ENCODE measurements around the gene CSRP3.

CSRP3 gene

GRCh38 chr11:19225581-19225980 lies 23.8 kb upstream of the CSRP3 start:
- DNase-seq (ENCODE audit: low read depth in 3 of 3, low spot score in 1 of 3) = no peak

DNA sequence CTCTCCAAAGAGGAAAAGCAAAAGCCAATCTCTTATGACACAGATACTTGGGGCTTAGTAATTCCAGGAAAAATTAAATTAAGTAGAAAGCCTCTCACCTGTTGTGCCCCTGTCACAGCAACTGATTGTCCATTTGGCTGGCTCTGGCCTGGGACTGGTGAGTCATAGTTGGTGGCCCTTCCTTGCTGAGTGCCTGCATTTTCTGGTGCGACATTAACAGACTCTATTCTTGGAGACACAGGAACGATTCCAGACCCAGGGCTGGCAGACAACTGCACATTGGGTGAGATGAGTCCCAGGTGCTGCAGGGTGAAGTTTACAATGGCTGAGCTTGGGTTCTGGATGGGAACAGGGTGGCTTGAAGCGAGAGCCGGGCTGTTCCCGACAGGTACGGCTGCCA lies 23.3 kb upstream of the CSRP3 start:
- no peak for DNase-seq (ENCODE audit: low read depth in 3 of 3, low spot score in 1 of 3)

GRCh38 chr11:19220903-19221724 lies 19.3 kb upstream of the CSRP3 start:
- DNase-seq (ENCODE audit: low read depth in 3 of 3, low spot score in 1 of 3) = no peak

DNA sequence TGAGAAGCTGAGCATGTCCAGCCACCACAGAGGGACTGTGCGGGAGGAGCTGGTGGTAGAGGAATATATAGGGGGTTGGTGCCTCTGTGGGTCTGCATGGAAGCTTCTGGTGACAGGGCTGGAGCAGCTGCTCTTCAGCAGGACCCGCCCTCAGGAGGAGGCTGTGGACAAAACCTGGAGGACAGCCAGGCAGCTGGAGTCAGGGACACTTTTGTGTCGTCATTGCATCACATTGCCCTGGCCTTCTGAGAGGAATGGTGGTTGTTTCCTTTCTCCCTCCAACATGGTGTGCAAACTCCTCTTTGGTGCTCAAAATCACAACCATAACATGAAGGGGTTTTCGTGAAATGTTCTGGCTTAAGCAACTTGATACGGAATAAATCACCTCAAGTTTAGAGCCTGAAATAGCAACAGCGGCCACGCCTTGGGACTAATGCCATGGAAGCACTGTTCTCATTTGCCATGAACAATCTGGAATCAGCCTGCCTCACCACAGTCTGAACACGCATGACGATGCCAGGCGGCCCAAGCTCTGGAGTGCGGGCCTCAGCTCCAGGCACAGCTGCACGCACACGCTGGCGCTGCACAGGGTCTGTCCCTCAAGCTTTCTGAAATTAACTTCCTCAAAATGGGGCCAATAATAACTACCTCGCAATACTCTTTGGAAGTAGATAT lies 17.1 kb upstream of the CSRP3 start:
- no peak for DNase-seq (ENCODE audit: low read depth in 3 of 3, low spot score in 1 of 3)

- no peak for DNase-seq (ENCODE audit: low read depth in 3 of 3, low spot score in 1 of 3)
These were observed 16.4 kb upstream of the CSRP3 start for GRCh38 chr11:19218216-19218615.

- no peak for DNase-seq (ENCODE audit: low read depth in 3 of 3, low spot score in 1 of 3)
These were observed 15.1 kb upstream of the CSRP3 start for GRCh38 chr11:19216709-19217374.

- no peak for DNase-seq (ENCODE audit: low read depth in 3 of 3, low spot score in 1 of 3)
These were observed 14.2 kb upstream of the CSRP3 start for GRCh38 chr11:19216021-19216420.

GRCh38 chr11:19209617-19210370 lies 8.0 kb upstream of the CSRP3 start:
- DNase-seq (ENCODE audit: low read depth in 3 of 3, low spot score in 1 of 3) = no peak

DNA sequence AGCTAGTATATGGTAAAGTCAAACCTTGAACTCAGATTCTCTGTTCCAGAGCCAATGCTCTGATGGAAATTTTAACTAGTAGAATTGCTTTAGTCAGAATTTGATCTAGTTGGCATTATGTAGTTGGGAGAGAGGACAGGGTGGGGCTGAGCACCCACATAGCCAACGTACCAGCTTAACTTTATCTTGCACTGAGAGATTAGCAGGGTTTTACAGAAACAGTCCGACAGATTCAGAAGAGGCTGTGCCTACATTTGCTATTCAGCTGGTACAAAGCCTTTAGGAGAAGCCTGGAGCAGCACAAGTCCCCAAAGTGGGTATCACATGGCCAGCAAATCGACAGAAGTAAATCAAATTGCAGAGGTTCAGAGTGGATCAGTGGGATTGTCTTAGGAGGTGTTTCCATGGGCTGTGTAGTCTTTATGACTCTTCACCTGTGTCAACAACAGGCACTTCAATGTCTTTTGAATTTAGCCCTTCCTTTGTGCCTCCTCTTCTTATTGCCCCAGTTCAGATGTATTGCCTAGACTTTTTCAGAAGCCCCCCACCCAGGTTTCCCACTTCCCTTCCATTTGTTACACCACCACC lies 7.3 kb upstream of the CSRP3 start:
- no peak for DNase-seq (ENCODE audit: low read depth in 3 of 3, low spot score in 1 of 3)

DNA sequence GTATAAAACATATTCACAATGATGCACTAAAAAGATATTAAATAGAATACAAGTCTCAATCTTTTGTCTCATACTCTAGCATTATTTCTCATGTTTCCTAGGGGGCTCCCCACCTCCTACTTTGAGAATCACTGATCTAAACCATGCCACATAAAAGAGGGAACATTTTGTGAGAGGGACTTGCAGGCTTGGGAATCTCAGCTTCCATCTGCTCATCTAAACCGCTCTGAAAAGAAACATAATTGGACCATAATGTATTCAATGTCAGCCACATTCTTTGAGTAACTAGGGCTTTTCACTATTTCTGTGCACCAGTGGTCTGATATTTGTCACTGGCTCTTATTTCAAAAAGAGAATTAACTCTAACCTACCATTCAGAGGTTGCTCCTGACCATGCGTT lies 6.4 kb upstream of the CSRP3 start:
- no peak for DNase-seq (ENCODE audit: low read depth in 3 of 3, low spot score in 1 of 3)

- no peak for DNase-seq (ENCODE audit: low read depth in 3 of 3, low spot score in 1 of 3)
These were observed 3.1 kb upstream of the CSRP3 start for GRCh38 chr11:19204836-19205235.

DNA sequence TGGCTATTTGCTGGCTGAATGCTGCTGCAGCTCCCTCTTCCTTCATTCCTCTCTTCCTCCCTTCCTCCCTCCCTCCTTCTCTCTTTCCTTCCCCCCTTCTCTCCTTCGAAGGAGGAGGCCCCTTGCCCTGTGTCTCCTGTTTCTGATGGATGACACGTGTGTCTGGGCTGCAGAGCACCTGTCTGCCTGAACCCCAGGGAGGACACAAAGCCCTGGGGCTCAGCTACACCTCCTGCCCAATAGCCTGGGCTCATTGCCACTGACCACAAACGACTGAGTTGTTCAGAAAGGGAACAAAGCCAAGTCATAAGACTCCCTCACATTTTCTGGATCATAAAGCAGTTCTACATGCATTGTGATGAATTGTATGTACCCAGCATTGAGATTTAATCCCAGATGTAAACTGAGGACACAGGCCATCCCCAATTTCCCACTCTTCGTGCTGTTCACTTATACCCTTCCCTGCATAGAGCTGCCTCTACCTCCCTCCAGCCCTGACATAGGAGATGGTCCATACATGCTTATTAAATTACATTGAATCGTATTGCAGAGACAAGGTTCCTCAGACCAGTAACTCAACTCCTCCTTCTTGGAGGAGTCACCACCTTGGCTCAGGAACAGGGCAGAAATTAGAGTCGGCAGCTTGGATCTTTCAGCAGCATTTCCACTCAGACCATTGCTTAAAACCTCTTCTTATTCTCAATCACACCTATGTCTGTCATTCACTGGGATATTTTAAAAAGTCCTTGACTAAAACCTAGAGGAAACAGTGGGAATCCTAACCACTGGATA lies 1.2 kb downstream of the CSRP3 start:
- no peak for DNase-seq (ENCODE audit: low read depth in 3 of 3, low spot score in 1 of 3)

DNA sequence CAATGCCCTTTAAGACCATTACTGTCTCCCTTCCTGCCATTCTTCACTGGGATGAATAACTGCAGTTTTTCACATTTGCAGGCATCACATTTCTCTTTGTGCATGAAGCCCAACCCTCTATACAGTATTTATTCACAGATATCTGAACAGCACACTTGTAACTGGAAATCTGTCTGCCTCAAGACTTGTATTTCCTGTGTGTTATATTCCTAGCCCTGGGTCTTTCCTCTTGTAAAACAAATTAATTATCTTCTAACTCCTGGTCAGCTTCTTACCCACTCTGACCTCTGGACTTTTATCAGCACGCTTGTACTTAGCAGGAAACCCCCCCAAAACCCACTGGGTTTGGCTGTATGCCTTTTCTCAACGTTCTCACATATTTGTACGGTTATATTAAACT lies 2.0 kb downstream of the CSRP3 start:
- no peak for DNase-seq (ENCODE audit: low read depth in 3 of 3, low spot score in 1 of 3)

GRCh38 chr11:19199048-19199447 lies 2.7 kb downstream of the CSRP3 start:
- DNase-seq (ENCODE audit: low read depth in 3 of 3, low spot score in 1 of 3) = no peak

DNA sequence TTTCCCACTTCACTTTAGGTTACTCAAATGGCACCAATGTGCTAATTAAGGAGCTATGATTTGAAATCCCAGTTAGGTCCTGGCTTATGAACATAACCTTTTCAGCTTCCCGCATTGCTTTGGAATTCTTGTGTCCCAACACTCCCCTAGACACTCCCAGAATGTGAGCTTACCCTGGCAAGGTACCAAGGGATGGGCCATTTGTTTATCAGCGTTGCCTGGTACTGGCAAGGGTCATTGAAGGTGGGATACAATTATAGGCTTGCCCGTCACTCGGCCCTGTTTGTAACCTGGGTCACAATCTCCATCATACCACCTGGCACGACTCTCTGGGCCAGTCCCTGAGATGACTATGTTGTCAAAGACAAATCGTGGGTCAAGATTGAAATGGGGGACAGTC lies 5.4 kb downstream of the CSRP3 start:
- no peak for DNase-seq (ENCODE audit: low read depth in 3 of 3, low spot score in 1 of 3)

DNA sequence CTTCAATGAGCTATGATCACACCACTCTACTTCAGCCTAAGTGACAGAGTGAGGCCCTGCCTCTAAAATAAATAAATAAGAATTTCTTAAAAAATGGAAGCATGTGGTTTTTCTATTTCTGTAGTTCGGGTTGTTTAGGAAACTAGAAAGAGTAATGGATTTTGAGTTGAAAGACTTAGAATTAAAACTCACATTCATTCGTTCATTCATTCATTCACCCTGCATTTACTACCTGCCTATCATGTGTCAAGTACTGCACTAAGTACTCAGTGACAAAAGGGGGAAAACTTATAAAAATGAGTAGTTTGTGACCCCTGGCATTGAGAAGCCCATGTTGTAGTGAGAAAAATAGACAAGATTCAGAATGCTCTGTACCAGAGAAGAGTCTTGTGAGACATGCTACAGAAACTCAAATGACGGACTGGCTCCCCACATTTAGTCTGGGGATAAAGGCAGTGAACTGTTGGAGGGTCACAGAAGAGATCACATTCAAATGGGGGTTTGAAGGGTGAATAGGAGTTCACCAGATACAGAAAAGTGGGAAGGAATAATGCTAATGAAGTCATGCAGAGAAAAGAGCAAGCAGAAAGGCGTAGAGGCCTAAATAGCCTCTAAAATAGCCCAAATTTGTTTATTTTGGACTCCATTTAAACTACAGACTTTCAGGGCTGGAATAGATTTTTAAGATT lies 7.0 kb downstream of the CSRP3 start:
- no peak for DNase-seq (ENCODE audit: low read depth in 3 of 3, low spot score in 1 of 3)

DNA sequence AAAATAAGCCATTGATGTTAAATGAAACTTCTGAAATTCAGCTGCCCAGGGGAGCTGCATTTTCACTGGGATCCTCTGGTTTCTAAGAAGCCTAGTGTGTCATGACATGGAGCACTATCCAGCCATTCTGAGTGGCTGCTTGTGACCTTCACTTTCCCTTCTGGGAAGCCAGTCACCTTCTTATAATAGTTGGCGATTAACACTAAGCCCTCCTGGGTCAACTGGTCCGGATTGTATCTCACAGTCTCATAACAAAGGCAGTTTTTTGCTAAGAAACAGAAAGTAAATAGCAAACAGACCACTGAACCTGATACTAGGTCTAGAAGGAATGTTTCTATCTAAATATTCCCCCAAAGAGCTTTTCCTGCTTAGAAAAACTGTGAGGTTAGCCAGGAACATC lies 7.9 kb downstream of the CSRP3 start:
- no peak for DNase-seq (ENCODE audit: low read depth in 3 of 3, low spot score in 1 of 3)

DNA sequence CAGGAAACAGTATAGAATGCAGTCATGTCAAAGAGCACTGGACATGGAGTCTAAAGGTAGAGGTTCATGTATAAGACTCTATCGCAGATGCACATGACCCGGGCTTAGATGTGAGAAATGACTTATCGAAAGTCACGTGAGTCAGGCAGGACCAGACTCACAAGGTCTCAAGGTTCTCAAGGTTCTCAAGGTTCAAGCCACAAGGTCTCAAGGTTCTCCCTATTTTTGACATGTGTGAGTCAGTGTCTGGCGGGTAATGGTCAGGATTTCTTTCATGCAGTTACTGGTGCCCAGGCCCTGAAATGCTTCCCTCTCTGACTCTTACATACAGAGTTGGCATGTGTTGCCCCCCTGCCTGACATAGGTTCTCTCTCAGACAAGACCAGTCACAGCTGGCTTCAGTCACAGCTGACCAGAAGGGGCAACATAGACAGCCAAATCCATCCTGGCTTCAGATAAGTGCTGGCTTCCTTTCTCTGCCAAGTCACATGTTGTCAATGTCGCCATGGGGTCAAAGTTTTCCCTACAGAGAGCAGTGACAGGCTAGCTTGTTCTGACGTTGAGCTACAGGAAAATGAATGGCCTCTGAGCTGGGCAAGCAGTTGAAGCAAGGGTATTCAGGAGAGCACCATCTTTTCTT lies 10.1 kb downstream of the CSRP3 start:
- no peak for DNase-seq (ENCODE audit: low read depth in 3 of 3, low spot score in 1 of 3)

DNA sequence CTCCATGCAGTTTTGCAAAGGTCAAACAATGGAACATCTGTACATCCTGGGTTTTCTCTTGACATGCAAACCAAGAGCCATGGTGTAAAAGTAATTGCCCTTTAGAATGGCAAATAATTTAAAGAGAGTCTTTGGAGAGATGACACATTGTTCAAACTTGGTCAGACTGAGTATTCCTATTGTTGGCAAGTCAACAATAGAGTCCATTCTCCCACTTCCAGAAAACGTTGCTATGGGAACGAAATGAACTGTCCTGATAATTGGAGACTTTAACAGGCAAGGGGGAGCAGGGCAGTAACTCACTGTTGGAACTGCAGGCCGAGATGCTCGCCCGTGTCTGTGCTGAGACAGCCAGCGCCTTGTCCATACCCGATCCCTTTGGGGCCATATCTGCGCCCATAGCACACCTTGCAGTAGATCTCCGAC lies 13.9 kb downstream of the CSRP3 start:
- DNase-seq (ENCODE audit: low read depth in 3 of 3, low spot score in 1 of 3) = no peak
